ENCODE measurements around the gene MYCBPAP.

DNA sequence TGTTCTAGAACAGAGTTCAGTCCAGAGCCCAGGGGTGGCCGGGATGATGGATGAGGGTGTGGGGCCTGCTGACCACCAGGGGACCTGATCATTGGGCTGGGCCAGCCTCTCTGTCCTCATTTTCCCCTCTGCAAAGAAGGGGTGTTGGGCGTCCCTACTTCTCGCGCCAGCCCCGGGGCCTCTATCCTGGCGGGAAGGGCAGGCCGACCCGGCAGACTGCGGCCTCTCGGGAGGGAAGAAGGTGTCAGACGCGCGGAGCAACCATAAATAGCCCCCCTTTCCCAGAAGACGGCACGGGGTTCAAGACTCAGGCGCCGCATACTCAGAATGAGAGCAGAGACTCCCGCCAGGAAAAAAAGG lies 50.3 kb downstream of the MYCBPAP start:
- no peak for TF ChIP-seq EZH2phosphoT487 (IDR thresholded peaks at IDR 0.05; ENCODE audit: borderline replicate concordance, low read length)
- TF ChIP-seq, protein P1, sequence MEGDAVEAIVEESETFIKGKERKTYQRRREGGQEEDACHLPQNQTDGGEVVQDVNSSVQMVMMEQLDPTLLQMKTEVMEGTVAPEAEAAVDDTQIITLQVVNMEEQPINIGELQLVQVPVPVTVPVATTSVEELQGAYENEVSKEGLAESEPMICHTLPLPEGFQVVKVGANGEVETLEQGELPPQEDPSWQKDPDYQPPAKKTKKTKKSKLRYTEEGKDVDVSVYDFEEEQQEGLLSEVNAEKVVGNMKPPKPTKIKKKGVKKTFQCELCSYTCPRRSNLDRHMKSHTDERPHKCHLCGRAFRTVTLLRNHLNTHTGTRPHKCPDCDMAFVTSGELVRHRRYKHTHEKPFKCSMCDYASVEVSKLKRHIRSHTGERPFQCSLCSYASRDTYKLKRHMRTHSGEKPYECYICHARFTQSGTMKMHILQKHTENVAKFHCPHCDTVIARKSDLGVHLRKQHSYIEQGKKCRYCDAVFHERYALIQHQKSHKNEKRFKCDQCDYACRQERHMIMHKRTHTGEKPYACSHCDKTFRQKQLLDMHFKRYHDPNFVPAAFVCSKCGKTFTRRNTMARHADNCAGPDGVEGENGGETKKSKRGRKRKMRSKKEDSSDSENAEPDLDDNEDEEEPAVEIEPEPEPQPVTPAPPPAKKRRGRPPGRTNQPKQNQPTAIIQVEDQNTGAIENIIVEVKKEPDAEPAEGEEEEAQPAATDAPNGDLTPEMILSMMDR (conservative IDR thresholded peaks at IDR 0.05; ENCODE audit: low read depth, low read length) = no peak

Measured in PC-3 (cell line).